Metanephros (tissue), 2 donors: ENCODE data around the gene RNF212B. TPM values are rescaled to one million over a fixed set of nuclear protein-coding genes. Genes with fewer than 3 reads are reported as not detected.

Experiments
- small RNA-seq: library from RNA; depleted of rRNA; stranded (forward); fragments of <200 nt; gene quantifications from one replicate; pipeline ENCODE3, GENCODE V24; 2014; ENCODE audit warnings: low replicate concordance
- total RNA-seq: library from RNA; depleted of rRNA; stranded (reverse); fragments of >200 nt; gene quantifications from one replicate; pipeline ENCODE4 v1.2.3, GENCODE V29; 2014

Gene RNF212B, protein sequence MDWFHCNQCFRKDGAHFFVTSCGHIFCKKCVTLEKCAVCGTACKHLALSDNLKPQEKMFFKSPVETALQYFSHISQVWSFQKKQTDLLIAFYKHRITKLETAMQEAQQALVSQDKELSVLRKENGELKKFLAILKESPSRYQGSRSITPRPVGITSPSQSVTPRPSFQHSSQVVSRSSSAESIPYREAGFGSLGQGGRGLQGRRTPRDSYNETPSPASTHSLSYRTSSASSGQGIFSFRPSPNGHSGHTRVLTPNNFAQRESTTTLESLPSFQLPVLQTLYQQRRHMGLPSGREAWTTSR
- total RNA-seq = 0.18 TPM

DNA sequence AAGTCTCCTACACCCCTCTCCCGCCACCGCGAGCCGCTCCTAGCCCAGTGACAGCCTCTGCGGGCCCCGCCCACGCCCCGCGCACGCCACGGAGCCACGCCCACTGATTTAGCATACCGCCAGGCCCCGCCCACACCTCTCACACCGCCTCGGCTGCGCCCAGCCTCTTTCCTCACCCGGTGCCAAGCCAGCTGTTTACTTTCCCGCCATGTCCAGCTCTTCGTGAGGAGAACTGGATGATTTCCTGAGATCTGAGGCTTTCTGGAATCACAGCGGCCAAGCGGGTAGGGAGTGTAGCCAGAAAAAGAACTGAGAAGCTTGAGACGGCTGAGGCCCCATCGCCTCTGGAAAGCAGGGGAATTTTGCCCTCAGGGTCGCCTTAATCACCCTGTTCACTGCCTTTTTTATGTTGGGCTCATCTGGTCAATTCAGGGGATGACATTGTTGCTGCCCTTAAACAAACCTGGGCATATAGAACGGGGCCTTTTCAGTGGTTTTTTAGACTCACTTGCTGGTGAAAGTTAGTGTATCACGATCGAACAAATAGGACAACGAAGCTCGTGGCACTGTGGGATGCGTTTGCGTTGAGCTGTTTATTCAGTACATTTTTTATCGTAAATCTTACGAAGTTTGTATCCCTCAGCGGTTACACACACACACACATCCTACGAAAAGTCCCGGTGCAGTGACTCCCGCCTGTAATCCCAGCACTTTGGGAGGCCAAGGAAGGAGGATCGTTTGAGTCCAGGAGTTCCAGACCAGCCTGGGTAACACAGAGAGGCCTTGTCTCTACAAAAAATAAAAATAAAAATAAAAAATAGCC, at the start of gene RNF212B:
Gene RNF212B, plus strand, starts transcription at position 165 of the 823 bp plus-strand sequence. CDS start 2,410 bp downstream, outside the sequence.

DNA sequence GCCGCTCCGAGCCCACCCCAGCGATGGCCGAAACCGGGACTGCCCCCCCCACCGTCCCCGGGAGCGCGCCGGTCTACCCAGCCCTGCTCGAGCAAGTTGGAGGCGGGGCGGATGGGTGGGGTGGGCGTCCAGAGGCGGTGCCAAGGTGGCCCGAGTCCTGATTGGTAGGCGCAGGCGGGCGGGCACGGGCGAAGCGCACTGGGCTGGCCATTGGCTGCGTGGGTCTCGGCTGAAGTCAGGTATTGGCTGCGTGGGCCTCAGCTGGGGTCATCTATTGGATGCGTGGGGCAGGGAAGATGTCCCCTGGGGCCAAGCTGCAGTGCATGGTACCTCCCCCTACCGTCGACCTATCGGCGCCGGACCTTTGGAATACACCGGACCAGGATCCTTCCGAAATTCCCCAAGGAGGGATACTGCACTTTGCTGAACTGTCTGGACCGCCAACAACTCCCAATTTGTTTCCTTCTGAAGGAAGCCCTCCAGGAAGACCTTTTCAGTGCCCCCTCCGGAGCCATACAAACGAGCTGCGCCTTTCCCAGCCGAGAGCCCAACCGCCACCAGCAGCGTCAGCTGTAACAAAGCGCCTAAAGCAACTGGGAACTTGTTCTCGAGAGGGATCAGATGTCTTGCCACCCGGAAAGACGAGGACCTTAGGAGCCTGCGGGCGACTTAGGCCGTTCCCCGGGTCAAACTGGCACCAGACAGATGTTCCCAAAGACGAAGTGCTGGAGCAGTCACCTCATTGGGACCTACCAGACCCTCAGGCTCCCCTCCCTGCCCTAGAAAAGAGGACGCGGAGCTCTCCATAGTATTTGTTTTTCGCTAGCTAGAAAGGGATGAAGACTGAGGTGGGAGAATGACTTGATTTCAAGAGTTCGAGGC, 48.5 kb downstream of the RNF212B start, which contains the start of gene HOMEZ:
Gene HOMEZ, minus strand, starts transcription at position 113 of the 882 bp plus-strand sequence. CDS start 180 bp downstream, outside the sequence.

DNA sequence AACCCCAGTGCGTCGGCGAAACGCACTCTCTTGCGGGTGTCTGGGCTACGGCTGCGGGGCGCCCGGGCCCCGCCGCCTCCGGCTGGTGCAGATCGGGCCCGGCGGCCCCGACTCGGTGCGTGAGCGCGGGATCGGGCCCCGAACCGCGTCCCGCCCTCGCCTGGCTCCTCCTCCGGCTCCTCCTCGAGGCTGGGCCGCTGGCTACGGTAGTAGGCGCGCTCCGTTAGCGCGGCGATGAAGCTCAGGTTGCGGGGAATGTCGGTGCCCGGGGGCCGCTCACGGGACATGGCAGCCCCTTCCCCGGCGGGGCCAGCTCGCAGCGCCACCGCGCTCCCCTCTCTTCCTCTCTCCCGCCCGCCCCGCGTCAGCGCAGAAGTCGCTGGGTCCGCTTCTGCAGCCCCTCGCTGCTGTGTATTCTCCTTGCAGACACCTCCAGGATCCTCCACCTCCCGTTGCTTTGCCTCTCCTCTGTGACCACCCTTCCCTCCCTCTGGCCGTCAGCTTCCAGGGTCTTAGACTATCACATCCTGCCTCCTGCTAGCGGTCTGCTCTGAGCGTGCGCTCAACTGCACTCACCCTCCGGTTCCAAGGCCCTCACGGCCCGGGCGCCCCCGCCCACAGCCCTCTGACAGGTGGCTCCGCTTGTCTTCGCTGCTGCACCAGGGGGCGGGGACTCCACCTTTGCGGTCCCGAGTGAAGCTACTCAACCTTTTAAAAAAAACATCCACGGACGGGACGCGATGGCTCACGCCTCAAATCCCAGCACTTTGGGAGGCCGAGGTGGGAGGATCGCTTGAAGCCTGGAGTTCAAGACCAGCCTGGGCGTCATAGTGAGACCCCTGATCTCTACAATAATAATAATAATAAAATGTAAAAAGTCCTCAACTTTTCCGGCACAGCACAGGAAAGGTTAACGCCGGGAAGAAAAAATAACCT, 64.8 kb downstream of the RNF212B start, which contains the start of gene PPP1R3E:
Gene PPP1R3E, minus strand, starts transcription at position 570 of the 936 bp plus-strand sequence. Its CDS starts 283 bp downstream, at position 287.

DNA sequence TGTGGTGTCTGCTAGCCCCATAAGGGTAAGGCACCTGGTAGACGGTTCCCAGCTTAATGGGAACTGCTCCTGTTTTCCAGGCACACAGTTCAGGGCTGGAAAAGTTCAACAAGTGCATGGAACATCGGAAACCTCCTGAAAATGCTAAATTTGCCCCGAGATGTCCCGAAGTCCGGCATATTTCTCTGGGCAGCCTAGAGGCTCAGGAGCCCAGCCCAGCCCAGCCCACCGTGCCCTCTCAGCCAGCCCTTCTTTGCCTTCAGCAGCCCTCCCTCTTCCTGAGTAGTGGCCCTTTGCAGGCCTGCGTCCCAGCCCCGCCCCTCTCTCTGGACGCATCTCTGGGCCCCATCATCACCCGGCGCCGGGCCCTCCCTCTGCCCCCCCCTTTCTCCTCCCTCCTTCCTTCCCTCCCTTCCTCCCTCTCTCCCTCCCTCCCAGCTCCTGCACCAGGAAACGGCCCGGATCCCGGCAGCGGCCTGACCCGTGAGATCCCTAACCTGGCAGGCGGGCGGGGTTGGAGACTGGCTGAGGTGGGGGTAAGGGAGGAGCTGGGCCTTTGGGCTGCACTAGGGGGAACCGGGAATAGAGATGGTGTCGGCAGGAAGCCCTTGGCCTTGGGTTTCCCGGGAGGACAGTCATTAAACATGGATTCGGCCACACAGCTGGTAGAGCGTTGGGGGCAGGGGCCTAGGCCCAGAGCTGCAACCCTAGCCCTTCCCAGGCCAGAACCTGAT, 68.8 kb downstream of the RNF212B start, which contains the start of gene BCL2L2:
Gene BCL2L2, plus strand, starts transcription at position 422 of the 734 bp plus-strand sequence. CDS start 935 bp downstream, outside the sequence.

DNA sequence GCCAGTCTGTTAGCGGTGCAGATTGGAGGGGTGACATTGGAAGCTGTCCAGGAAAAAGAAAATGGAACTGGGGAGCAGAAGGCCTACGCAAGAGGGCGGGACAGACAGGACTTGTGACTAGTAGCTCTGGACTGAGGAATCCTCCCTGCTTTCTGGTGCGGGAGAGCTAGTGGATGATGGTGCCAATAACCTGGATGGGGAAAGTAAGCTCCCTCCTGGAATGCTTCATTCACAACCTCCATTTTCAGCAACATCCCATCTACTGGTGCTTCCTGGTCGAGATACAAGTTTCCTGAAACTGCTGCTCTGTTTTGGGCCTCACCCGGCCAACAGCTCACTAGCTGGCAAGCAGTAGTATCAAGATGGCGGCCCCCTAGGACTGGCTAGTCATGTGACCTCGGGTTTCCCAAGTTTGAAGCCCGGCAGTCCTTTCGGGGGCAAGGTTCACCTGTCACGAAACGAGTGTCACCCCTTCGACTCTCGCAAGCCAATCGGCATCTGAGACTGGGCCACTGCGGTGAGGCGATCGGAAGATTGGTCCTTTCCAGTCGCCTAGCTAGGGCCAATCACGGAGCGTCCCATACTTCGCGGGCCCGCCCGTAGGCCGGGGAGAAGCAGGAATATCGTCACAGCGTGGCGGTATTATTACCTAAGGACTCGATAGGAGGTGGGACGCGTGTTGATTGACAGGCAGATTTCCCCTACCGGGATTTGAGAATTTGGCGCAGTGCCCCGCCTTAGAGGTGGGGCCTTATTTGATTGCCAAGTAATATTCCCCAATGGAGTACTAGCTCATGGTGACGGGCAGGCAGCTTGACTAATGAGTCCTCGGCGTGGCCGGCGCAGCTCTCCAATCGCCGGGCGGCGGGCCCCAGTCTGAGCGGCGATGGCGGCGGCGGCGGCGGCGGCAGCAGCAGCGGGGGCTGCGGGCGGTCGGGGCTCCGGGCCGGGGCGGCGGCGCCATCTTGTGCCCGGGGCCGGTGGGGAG, 83.1 kb downstream of the RNF212B start, which contains the start of gene PABPN1:
Gene PABPN1, plus strand, starts transcription at position 874 of the 988 bp plus-strand sequence. Its CDS starts 13 bp downstream, at position 887.

Small RNAs within 50 kb of the gene (small RNA-seq; reads per million reads assigned to genes)
- not detected for gene AL049829.1
- not detected for gene RNU6-1046P

Other genes starting within 250 kb of the RNF212B start
- 16.8 TPM for gene C14orf93, start 227.8 kb upstream of the RNF212B start, total RNA-seq
- gene PSMB5, start 203.0 kb upstream of the RNF212B start, total RNA-seq = 126 TPM
- gene PSMB11, start 195.7 kb upstream of the RNF212B start, total RNA-seq = not detected
- gene CDH24, start 180.4 kb upstream of the RNF212B start, total RNA-seq = 18.1 TPM
- gene ACIN1, start 142.8 kb upstream of the RNF212B start, total RNA-seq = 120 TPM
- 28.4 TPM for gene C14orf119, start 142.4 kb upstream of the RNF212B start, total RNA-seq
- not detected for gene CIROP, start 132.9 kb upstream of the RNF212B start, total RNA-seq
- 1.1 TPM for gene CEBPE, start 118.7 kb upstream of the RNF212B start, total RNA-seq
- 50.2 TPM for gene SLC7A8, start 54.3 kb upstream of the RNF212B start, total RNA-seq
- 8.9 TPM for gene HOMEZ, start 48.2 kb downstream of the RNF212B start, total RNA-seq
- gene PPP1R3E, start 64.9 kb downstream of the RNF212B start, total RNA-seq = 10.8 TPM
- 33.3 TPM for gene BCL2L2, start 68.9 kb downstream of the RNF212B start, total RNA-seq
- 87.1 TPM for gene PABPN1, start 83.5 kb downstream of the RNF212B start, total RNA-seq
- 81.9 TPM for gene SLC22A17, start 115.0 kb downstream of the RNF212B start, total RNA-seq
- 35.5 TPM for gene EFS, start 127.2 kb downstream of the RNF212B start, total RNA-seq
- not detected for gene IL25, start 134.9 kb downstream of the RNF212B start, total RNA-seq
- 3.7 TPM for gene CMTM5, start 139.1 kb downstream of the RNF212B start, total RNA-seq
- 0.64 TPM for gene MYH6, start 170.3 kb downstream of the RNF212B start, total RNA-seq
- 55.8 TPM for gene MYH7, start 197.7 kb downstream of the RNF212B start, total RNA-seq
- gene NGDN, start 231.8 kb downstream of the RNF212B start, total RNA-seq = 38.9 TPM